GM13976 (cell line): ENCODE measurements around the gene DRD4.

ENCODE experiments used
- DNase-seq: peaks from one replicate; pipeline ENCODE4 v3.0.0; 2012; ENCODE audit warnings: low spot score
- in situ Hi-C: fragments of 300-500 bp; cut with MboI; formaldehyde crosslinking; loops from one replicate; pipeline ENCODE4 v1.12.0; 2022; ENCODE audit warnings: low sequenced_read_pairs, mixed read lengths, inconsistent platforms; ENCODE audit not compliant: unreplicated experiment
- TF ChIP-seq, protein P1 (sequence below): IDR thresholded peaks from 2 replicates; pipeline ENCODE4 v1.5.1; 2012; ENCODE audit warnings: borderline replicate concordance, mild to moderate bottlenecking; ENCODE audit not compliant: insufficient read depth; ENCODE audit errors: extremely low read depth, missing control alignments, control extremely low read depth

Gene DRD4

DNA sequence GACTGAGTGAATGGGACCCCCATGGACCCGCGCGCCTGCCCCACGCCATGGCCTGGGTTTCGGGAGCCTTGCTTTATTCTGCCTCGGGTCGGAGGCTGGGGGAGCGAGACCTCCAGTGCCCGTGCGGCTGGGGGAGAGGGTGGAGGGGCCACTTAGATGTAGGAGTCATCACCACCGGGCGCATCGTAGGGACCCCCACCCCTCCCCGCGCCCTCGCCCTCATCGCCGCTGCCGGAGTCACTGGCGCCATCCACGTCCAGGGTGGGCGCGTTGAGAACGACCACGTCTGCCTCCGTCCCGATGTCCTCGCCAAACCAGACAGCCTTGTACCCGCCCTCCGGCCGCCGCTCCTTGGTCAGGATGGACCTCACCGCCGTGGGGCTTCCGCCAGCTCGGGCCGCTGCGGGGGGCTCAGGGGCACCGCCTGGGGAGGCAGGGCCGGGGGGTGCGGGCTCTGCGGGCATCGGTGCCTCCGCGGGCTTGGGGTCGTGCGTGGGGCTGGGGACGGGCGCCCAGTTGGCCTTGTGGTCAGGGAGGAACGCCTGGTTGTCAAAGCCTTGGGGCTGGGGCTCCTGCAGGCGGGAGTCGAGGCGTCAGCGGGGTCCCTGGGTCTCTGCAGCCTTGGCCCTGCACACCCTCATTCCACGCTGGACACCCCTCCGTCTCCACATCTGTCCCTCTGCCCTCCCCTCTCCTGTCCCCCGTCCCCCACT lies 19.7 kb upstream of the DRD4 start:
- in situ Hi-C loops, result no loop called here
- DNase-seq, result no peak
- TF ChIP-seq, protein P1, sequence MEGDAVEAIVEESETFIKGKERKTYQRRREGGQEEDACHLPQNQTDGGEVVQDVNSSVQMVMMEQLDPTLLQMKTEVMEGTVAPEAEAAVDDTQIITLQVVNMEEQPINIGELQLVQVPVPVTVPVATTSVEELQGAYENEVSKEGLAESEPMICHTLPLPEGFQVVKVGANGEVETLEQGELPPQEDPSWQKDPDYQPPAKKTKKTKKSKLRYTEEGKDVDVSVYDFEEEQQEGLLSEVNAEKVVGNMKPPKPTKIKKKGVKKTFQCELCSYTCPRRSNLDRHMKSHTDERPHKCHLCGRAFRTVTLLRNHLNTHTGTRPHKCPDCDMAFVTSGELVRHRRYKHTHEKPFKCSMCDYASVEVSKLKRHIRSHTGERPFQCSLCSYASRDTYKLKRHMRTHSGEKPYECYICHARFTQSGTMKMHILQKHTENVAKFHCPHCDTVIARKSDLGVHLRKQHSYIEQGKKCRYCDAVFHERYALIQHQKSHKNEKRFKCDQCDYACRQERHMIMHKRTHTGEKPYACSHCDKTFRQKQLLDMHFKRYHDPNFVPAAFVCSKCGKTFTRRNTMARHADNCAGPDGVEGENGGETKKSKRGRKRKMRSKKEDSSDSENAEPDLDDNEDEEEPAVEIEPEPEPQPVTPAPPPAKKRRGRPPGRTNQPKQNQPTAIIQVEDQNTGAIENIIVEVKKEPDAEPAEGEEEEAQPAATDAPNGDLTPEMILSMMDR, result no peak

DNA sequence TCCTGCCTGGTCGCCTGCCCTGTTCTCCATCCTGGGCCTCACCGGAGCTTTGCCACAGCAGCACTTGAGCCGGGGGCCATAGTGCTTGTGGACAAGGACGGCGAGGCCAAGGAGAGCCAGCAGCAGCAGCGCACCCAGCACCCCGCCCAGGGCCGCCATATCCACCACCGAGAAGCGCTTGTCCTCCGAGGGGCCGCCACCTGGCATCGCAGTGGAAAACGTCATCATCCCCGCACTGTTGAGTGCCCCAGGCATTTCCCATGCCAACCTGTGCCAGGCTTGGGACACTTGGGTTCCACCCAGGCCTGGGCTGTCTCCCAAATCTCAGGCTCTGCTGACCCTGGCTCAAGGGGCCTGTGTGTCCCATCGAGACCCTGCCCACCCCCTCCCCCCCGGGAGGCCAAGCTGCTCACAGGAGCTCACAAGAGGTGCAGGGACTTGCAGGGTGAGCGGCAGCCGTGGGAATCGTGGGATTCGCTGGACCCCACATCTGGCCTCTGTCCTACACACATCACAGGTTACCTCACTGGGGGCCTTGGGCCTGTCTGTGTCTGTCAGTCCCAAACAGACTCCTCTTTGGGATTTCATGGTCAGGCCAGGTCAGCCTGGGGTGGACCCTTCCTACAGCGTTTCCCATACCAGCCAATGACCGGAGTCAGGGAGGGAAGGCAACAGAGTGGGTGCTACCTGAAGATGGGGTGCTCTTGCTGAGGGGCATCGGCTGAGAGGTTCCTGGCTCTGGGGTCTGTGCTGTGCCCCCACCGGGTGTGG lies 19.0 kb upstream of the DRD4 start:
- in situ Hi-C loops, result no loop called here
- TF ChIP-seq, protein P1, result no peak
- no peak for DNase-seq

DNA sequence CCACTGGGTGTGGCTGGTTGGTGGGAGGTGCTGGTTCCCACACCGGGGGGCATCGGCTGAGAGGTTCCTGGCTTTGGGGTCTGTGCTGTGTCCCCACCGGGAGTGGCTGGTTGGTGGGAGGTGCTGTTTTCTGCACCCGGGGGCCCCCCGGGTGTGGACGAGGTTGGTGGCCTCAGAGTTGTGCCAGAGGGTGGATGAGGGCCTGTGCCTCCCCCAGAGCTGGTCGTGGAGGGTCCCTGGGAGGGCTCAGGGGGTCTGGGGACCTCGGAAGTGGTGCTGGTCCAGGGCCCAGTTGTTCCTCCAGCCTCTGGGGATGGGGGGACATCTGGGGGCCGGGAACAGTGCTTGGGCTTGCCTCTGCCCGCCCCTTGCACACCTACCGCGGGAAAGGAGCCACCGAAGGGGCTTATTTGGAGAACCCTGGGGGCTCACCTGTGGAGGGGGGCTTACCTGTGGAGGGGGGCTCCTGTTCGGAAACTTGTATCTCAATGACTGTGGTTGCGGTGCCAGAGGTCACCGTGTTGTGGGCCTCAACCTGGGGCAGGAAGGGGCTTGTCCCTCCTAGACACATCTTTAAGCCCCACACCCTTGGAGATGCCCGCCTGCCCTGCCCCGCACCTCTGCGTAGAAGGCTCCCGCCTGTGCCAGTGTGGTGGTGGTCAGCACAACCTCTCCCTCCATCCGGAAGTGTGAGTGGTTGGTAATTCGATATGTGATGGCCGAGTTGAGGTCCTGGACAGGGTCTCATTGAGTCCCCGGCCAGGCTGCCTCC lies 18.0 kb upstream of the DRD4 start:
- DNase-seq, result no peak
- in situ Hi-C loops, result no loop called here
- TF ChIP-seq, protein P1, result no peak

DNA sequence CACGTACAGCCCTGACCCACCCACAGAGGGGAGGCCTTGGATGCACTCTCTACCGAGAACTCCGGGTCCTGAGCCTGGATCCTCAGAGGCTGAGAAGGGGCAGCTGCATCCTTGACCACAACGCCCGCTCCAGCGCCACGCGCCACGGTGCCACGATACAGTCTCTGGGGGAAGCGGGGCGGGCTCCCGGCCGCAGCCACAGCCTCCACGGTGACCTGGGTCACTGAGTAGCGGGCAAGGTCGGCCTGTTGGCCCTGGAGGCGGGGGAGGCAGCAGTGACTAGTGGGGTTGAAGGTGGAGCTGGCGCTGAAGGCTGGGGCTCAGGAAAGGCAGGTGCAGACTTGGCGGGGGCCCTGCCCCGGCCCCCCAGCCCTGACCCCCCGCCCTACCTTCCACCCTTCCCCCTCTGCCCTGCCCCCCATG lies 17.4 kb upstream of the DRD4 start:
- in situ Hi-C loops, result no loop called here
- DNase-seq, result no peak
- TF ChIP-seq, protein P1, result no peak

DNA sequence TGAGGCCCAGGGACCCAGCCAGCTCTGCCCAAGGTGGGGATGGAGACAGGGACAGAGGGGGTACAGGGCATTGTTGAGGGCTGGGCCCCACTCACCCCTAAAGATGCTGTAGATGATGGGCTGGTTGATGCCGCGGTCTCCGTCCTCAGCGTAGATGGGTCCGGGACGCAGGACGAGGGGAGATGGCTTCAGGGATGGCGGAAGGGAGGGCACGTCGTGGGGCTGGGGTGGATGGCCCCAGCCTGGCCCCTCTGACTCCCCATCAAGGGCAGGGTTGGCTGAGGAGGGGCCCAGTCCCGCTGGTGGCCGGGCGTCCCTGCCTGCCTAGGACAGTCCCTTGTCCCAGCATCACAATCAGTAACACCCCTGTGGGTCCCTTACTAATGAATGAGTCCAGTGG lies 16.9 kb upstream of the DRD4 start:
- TF ChIP-seq, protein P1, result no peak
- no peak for DNase-seq
- in situ Hi-C loops, result no loop called here
